NT2/D1 (cell line): ENCODE results near the gene SHB.

Source experiments
- DNase-seq: peaks from one replicate; pipeline ENCODE4 v3.0.0-alpha.2; 2011; ENCODE audit warnings: low read depth, low spot score
- H3K27me3 ChIP-seq: 2 replicates; pipeline ENCODE4 v1.6.0; 2011; ENCODE audit warnings: mild to moderate bottlenecking; ENCODE audit not compliant: insufficient read length, insufficient read depth
- H3K36me3 ChIP-seq: 2 replicates; pipeline ENCODE4 v1.6.1; 2011; ENCODE audit warnings: mild to moderate bottlenecking, low read length, mixed read lengths; ENCODE audit not compliant: insufficient read depth, insufficient read length
- H3K4me1 ChIP-seq: 2 replicates; pipeline ENCODE4 v1.5.1; 2011; ENCODE audit not compliant: insufficient read depth, insufficient read length
- H3K4me3 ChIP-seq: 2 replicates; pipeline ENCODE4 v1.5.1; 2011; ENCODE audit warnings: low read depth; ENCODE audit not compliant: insufficient read length
- H3K9ac ChIP-seq: 2 replicates; pipeline ENCODE4 v1.6.0; 2011; ENCODE audit warnings: low read depth; ENCODE audit not compliant: insufficient read length
- H3K9me3 ChIP-seq: 2 replicates; pipeline ENCODE4 v1.5.1; 2011; ENCODE audit warnings: mild to moderate bottlenecking, low read length; ENCODE audit not compliant: insufficient read depth
- SUZ12 ChIP-seq: IDR thresholded peaks from 2 replicates; pipeline ENCODE4 v1.6.1; 2011; ENCODE audit not compliant: insufficient read length, insufficient read depth; ENCODE audit errors: extremely low read depth
- YY1 ChIP-seq: IDR thresholded peaks from 2 replicates; pipeline ENCODE4 v1.6.1; 2011; ENCODE audit not compliant: insufficient read length, insufficient read depth
- ZNF274 ChIP-seq: IDR thresholded peaks from 2 replicates; pipeline ENCODE4 v1.6.1; 2011; ENCODE audit warnings: mild to moderate bottlenecking, low read depth, low read length

SHB gene

GRCh38 chr9:38022203-38022895 is 46.7 kb downstream of the SHB start:
- DNase-seq: no peak
- TF ChIP-seq ZNF274 (no peak), SUZ12 (no peak), YY1 (no peak)
- Histone ChIP-seq H3K4me3 (no peak overlapping the region), H3K9me3 (no peaks in the 10 kb centered on the region), H3K9ac (peak overlapping the region; percentile 4), H3K4me1 (peaks cover 46% of the 10 kb centered on the region), H3K27me3 (no peaks in the 10 kb centered on the region), H3K36me3 (peaks cover 23% of the 10 kb centered on the region)

- Histone ChIP-seq H3K9ac (no peak overlapping the region), H3K4me1 (peaks cover 47% of the 10 kb centered on the region), H3K9me3 (no peaks in the 10 kb centered on the region), H3K27me3 (no peaks in the 10 kb centered on the region), H3K36me3 (peaks cover 28% of the 10 kb centered on the region), H3K4me3 (no peak overlapping the region)
- no peak for DNase-seq
- no peak for TF ChIP-seq YY1
- no peak for TF ChIP-seq ZNF274
- TF ChIP-seq SUZ12: no peak
These were observed 48.6 kb downstream of the SHB start for GRCh38 chr9:38020151-38021076.

DNA sequence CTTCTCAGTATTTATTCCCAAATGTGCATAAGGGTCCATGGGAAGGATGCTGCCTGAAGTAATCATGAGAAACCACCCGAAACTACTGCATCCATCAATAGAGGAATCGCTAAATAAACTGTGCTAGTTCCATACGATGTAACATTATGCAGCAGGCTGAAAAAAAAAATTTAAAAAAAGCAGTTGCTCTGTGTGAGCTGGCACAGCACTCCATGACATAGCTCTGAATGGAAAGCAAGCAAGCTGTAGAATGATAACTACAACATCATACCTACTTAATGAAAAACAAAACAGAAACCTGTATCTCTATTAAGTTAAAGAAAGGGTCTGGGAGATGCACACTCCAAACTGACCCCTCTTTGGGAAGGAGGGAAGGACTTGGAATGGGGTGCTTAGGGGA is 49.3 kb downstream of the SHB start:
- peaks cover 42% of the 10 kb centered on the region for H3K4me1 ChIP-seq
- H3K9me3 ChIP-seq: no peaks in the 10 kb centered on the region
- no peak for DNase-seq
- no peak for TF ChIP-seq SUZ12
- no peak for TF ChIP-seq ZNF274
- TF ChIP-seq YY1: no peak
- no peaks in the 10 kb centered on the region for H3K27me3 ChIP-seq
- no peak overlapping the region for H3K9ac ChIP-seq
- peaks cover 35% of the 10 kb centered on the region for H3K36me3 ChIP-seq
- H3K4me3 ChIP-seq: no peak overlapping the region

GRCh38 chr9:38018958-38019602 is 49.9 kb downstream of the SHB start:
- Histone ChIP-seq H3K27me3 (no peaks in the 10 kb centered on the region), H3K36me3 (peaks cover 42% of the 10 kb centered on the region), H3K4me3 (no peak overlapping the region), H3K9me3 (no peaks in the 10 kb centered on the region), H3K4me1 (peaks cover 46% of the 10 kb centered on the region), H3K9ac (no peak overlapping the region)
- TF ChIP-seq SUZ12 (no peak), YY1 (no peak), ZNF274 (no peak)
- no peak for DNase-seq

GRCh38 chr9:38018241-38018957 is 50.6 kb downstream of the SHB start:
- Histone ChIP-seq H3K4me1 (peaks cover 43% of the 10 kb centered on the region), H3K27me3 (no peaks in the 10 kb centered on the region), H3K4me3 (no peak overlapping the region), H3K36me3 (peaks cover 47% of the 10 kb centered on the region), H3K9ac (peak overlapping the region; percentile 46), H3K9me3 (no peaks in the 10 kb centered on the region)
- no peak for DNase-seq
- no peak for TF ChIP-seq ZNF274
- no peak for TF ChIP-seq SUZ12
- TF ChIP-seq YY1: no peak

DNA sequence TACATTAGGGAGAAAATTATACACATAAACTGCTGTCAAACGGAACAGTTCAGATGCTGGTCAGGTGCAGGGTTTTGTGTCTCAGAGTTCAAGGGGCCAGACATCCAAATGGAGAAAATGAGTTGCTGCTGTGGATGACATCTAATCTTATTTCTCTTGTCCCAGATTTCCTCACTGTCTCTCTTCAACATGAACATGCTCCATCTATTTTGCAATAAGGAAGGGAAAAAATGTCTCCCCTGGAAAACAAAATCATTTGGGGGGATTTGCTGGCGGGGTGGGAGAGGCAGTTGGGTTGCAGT is 51.2 kb downstream of the SHB start:
- Histone ChIP-seq H3K36me3 (peaks cover 47% of the 10 kb centered on the region), H3K4me1 (peaks cover 37% of the 10 kb centered on the region), H3K9ac (no peak overlapping the region), H3K9me3 (no peaks in the 10 kb centered on the region), H3K27me3 (no peaks in the 10 kb centered on the region), H3K4me3 (no peak overlapping the region)
- no peak for DNase-seq
- no peak for TF ChIP-seq ZNF274
- TF ChIP-seq YY1: no peak
- TF ChIP-seq SUZ12: no peak

- Histone ChIP-seq H3K4me3 (no peak overlapping the region), H3K27me3 (no peaks in the 10 kb centered on the region), H3K4me1 (peaks cover 36% of the 10 kb centered on the region), H3K9me3 (no peaks in the 10 kb centered on the region), H3K36me3 (peaks cover 47% of the 10 kb centered on the region), H3K9ac (peak overlapping the region; percentile 66)
- TF ChIP-seq YY1 (no peak), ZNF274 (no peak), SUZ12 (no peak)
- peak; percentile 95 for DNase-seq
These were observed 51.7 kb downstream of the SHB start for GRCh38 chr9:38017149-38017884.
